HEK293 (cell line): ENCODE data around the gene ARNT2.

Experiments
- CTCF ChIA-PET: fragments of 350-600 bp; formaldehyde crosslinking; extraction: SDS; loops from one replicate; lab custom pipeline; 2021; ENCODE audit warnings: antibody characterized with exemption; lab: Yijun Ruan, JAX
- POLR2A ChIA-PET: fragments of 300-600 bp; formaldehyde crosslinking; extraction: SDS; loops from one replicate; lab custom pipeline; 2020; ENCODE audit warnings: antibody characterized with exemption, inconsistent platforms; lab: Yijun Ruan, JAX
- H3K27ac ChIP-seq: fragments of 200-500 bp; sonication (Bioruptor generic); 2 replicates; pipeline ENCODE4 v1.5.1; 2014; ENCODE audit warnings: low read depth, low read length, control low read depth, inconsistent platforms; ENCODE audit errors: extremely low read depth
- H3K36me3 ChIP-seq, 2 experiments: fragments of 200-500 bp in 1 of 2; sonication (Bioruptor generic) in 1 of 2; 1 replicate in 1 of 2; 2 replicates in 1 of 2; pipeline ENCODE4 v1.5.1; 2014 to 2017; ENCODE audit warnings: inconsistent platforms in 2 of 2, low read length in 2 of 2; ENCODE audit not compliant: control insufficient read depth in 2 of 2, insufficient read depth in 1 of 2
- H3K4me1 ChIP-seq: fragments of 200-500 bp; sonication (Bioruptor generic); 2 replicates; pipeline ENCODE4 v1.5.1; 2014; ENCODE audit warnings: mild to moderate bottlenecking, low read length, inconsistent platforms; ENCODE audit not compliant: control insufficient read depth, insufficient read depth
- H3K4me3 ChIP-seq: 2 replicates; pipeline ENCODE4 v1.5.1; 2011; ENCODE audit warnings: low read depth, mild to moderate bottlenecking, control low read depth, low read length, moderate library complexity
- H3K9me3 ChIP-seq: fragments of 200-500 bp; sonication (Bioruptor generic); 2 replicates; pipeline ENCODE4 v1.5.1; 2014; ENCODE audit warnings: low read depth, low read length, inconsistent platforms; ENCODE audit not compliant: control insufficient read depth, insufficient read depth
- KLF7 ChIP-seq: fragments of 450-650 bp; formaldehyde crosslinking; IDR thresholded peaks from 2 replicates; pipeline ENCODE4 v1.5.1; 2016; ENCODE audit warnings: missing biosample characterization, missing genetic modification characterization, borderline replicate concordance
- PRDM10 ChIP-seq: fragments of 450-650 bp; formaldehyde crosslinking; IDR thresholded peaks from 2 replicates; pipeline ENCODE4 v1.5.1; 2016; ENCODE audit warnings: missing biosample characterization, missing genetic modification characterization
- PRDM4 ChIP-seq: fragments of 450-650 bp; formaldehyde crosslinking; IDR thresholded peaks from 2 replicates; pipeline ENCODE4 v1.5.1; 2017; ENCODE audit warnings: missing biosample characterization, missing genetic modification characterization
- SCRT2 ChIP-seq: fragments of 450-650 bp; formaldehyde crosslinking; IDR thresholded peaks from 2 replicates; pipeline ENCODE4 v1.5.1; 2016; ENCODE audit warnings: missing biosample characterization, missing genetic modification characterization
- ZBTB1 ChIP-seq: fragments of 450-650 bp; formaldehyde crosslinking; IDR thresholded peaks from 2 replicates; pipeline ENCODE4 v1.5.1; 2016; ENCODE audit warnings: missing biosample characterization, missing genetic modification characterization
- ZBTB17 ChIP-seq: fragments of 450-650 bp; formaldehyde crosslinking; IDR thresholded peaks from 2 replicates; pipeline ENCODE4 v1.5.1; 2016; ENCODE audit warnings: missing biosample characterization, missing genetic modification characterization
- ZEB2 ChIP-seq: fragments of 450-650 bp; formaldehyde crosslinking; IDR thresholded peaks from 2 replicates; pipeline ENCODE4 v1.5.1; 2016; ENCODE audit warnings: missing biosample characterization, missing genetic modification characterization
- ZNF10 ChIP-seq: fragments of 450-650 bp; formaldehyde crosslinking; IDR thresholded peaks from 2 replicates; pipeline ENCODE4 v1.5.1; 2017; ENCODE audit warnings: missing biosample characterization, missing genetic modification characterization
- ZNF16 ChIP-seq: fragments of 450-650 bp; formaldehyde crosslinking; IDR thresholded peaks from 2 replicates; pipeline ENCODE4 v1.5.1; 2016; ENCODE audit warnings: low read depth, missing biosample characterization, missing genetic modification characterization
- ZNF214 ChIP-seq: fragments of 450-650 bp; formaldehyde crosslinking; IDR thresholded peaks from 2 replicates; pipeline ENCODE4 v1.5.1; 2017; ENCODE audit warnings: missing biosample characterization, mild to moderate bottlenecking, missing genetic modification characterization, borderline replicate concordance
- ZNF23 ChIP-seq: fragments of 450-650 bp; formaldehyde crosslinking; IDR thresholded peaks from 2 replicates; pipeline ENCODE4 v1.5.1; 2016; ENCODE audit warnings: missing biosample characterization, missing genetic modification characterization, borderline replicate concordance
- ZNF248 ChIP-seq: fragments of 450-650 bp; formaldehyde crosslinking; IDR thresholded peaks from 2 replicates; pipeline ENCODE4 v1.5.1; 2017; ENCODE audit warnings: missing biosample characterization, missing genetic modification characterization
- ZNF362 ChIP-seq: fragments of 450-650 bp; formaldehyde crosslinking; IDR thresholded peaks from 2 replicates; pipeline ENCODE4 v1.5.1; 2016; ENCODE audit warnings: missing biosample characterization, missing genetic modification characterization
- ZNF398 ChIP-seq: fragments of 450-650 bp; formaldehyde crosslinking; IDR thresholded peaks from 2 replicates; pipeline ENCODE4 v1.5.1; 2017; ENCODE audit warnings: missing biosample characterization, missing genetic modification characterization

The ARNT2 gene

GRCh38 chr15:80404761-80405553 is 775 bp downstream of the ARNT2 start (continued):
- TF ChIP-seq ZEB2 (tag by site-specific recombination), result 0 out of 2 replicates have a peak, but pooled peaks have one; percentile 25

GRCh38 chr15:80405554-80405850 is 1.3 kb downstream of the ARNT2 start:
- ChIA-PET POLR2A (no interaction called here), CTCF (interaction anchor here (3.9 kb wide), 1 partner anchor 14 kb away, joined by 19 read pairs; no protein-coding TSS in a partner anchor)
- peaks cover 9% of the 10 kb centered on the region for H3K4me1 ChIP-seq
- TF ChIP-seq ZNF214 (tag by site-specific recombination), result no peak
- no peaks in the 10 kb centered on the region for H3K36me3 ChIP-seq
- no peaks in the 10 kb centered on the region for H3K9me3 ChIP-seq
- H3K4me3 ChIP-seq, result no peak overlapping the region
- no peak overlapping the region for H3K27ac ChIP-seq

- ChIA-PET CTCF (interaction anchor here (3.9 kb wide), 1 partner anchor 13 kb away, joined by 19 read pairs; no protein-coding TSS in a partner anchor), POLR2A (no interaction called here)
These were observed 1.8 kb downstream of the ARNT2 start for GRCh38 chr15:80405970-80406369.

More at GRCh38 chr15:80405970-80406369, 1.8 kb downstream of the ARNT2 start:
- Histone ChIP-seq H3K36me3 (no peaks in the 10 kb centered on the region), H3K9me3 (no peaks in the 10 kb centered on the region), H3K4me1 (peaks cover 9% of the 10 kb centered on the region), H3K4me3 (no peak overlapping the region), H3K27ac (no peak overlapping the region)
- TF ChIP-seq ZBTB1 (tag by site-specific recombination), result no peak
- TF ChIP-seq ZNF398 (tag by site-specific recombination), result no peak
- no peak for TF ChIP-seq ZNF16 (tag by site-specific recombination)
- no peak for TF ChIP-seq KLF7 (tag by site-specific recombination)
- no peak for TF ChIP-seq ZNF10
- TF ChIP-seq ZNF362 (tag by site-specific recombination), result no peak
- TF ChIP-seq PRDM4, result no peak
- TF ChIP-seq PRDM10 (tag by site-specific recombination), result no peak
- no peak for TF ChIP-seq ZNF23 (tag by site-specific recombination)
- TF ChIP-seq SCRT2 (tag by site-specific recombination), result no peak
- TF ChIP-seq ZBTB17 (tag by site-specific recombination), result no peak
- no peak for TF ChIP-seq ZNF248
